Measurements from ENCODE around the gene MACROH2A2.
A peak's percentile ranks its signal among the peaks of the same experiment; 100 is the strongest.

Gene MACROH2A2

GRCh38 chr10:70101668-70102067 is 49.0 kb downstream of the MACROH2A2 start:
- no peak overlapping the region for H3K4me3 ChIP-seq (ENCODE audit: low read depth, low read length)
- no peak for TF ChIP-seq CTCF (IDR thresholded peaks at IDR 0.05; ENCODE audit: low read depth, low read length)

- peak; percentile 20; the same call in 1 of the 2 replicates for TF ChIP-seq CTCF (IDR thresholded peaks at IDR 0.05; ENCODE audit: low read depth, low read length)
Measured at GRCh38 chr10:70106958-70107791, 54.5 kb downstream of the MACROH2A2 start.

GRCh38 chr10:70109064-70109729 is 56.6 kb downstream of the MACROH2A2 start:
- H3K4me3 ChIP-seq (ENCODE audit: low read depth, low read length): no peak overlapping the region
- no peak for TF ChIP-seq CTCF (IDR thresholded peaks at IDR 0.05; ENCODE audit: low read depth, low read length)

More at GRCh38 chr10:70106958-70107791, 54.5 kb downstream of the MACROH2A2 start:
- no peak overlapping the region for H3K4me3 ChIP-seq (ENCODE audit: low read depth, low read length)

- no peak overlapping the region for H3K4me3 ChIP-seq (ENCODE audit: low read depth, low read length)
- no peak for TF ChIP-seq CTCF (IDR thresholded peaks at IDR 0.05; ENCODE audit: low read depth, low read length)
Measured at GRCh38 chr10:70111496-70111895, 58.9 kb downstream of the MACROH2A2 start.

GRCh38 chr10:70112071-70112470 is 59.4 kb downstream of the MACROH2A2 start:
- TF ChIP-seq CTCF (IDR thresholded peaks at IDR 0.05; ENCODE audit: low read depth, low read length): no peak
- no peak overlapping the region for H3K4me3 ChIP-seq (ENCODE audit: low read depth, low read length)

GRCh38 chr10:70114902-70115301 is 62.3 kb downstream of the MACROH2A2 start:
- no peak overlapping the region for H3K4me3 ChIP-seq (ENCODE audit: low read depth, low read length)
- TF ChIP-seq CTCF (IDR thresholded peaks at IDR 0.05; ENCODE audit: low read depth, low read length): no peak
